ENCODE data around the gene PIK3C2G. TPM values are rescaled to one million over a fixed set of nuclear protein-coding genes. Genes with fewer than 3 reads are reported as not detected.

PIK3C2G gene
- total and polyA plus RNA-seq, 2 of the 13 experiments (the other 11 are each of a cell fraction or from before 2014, with no cell fraction given): not detected

GRCh38 chr12:18383203-18383602 lies 121.9 kb downstream of the PIK3C2G start (continued):
- TF ChIP-seq GATAD2A (CRISPR knock-in tag; IDR thresholded peaks at IDR 0.05) (peak; percentile 71), SALL2 (CRISPR knock-in tag; IDR thresholded peaks at IDR 0.05) (no peak), CHD4 (IDR thresholded peaks at IDR 0.05; ENCODE audit: borderline replicate concordance, low read length) (no peak), SALL1 (CRISPR knock-in tag; IDR thresholded peaks at IDR 0.05) (peak; percentile 36; the same call in 1 of the 2 replicates), ZMAT5 (CRISPR knock-in tag; IDR thresholded peaks at IDR 0.05; ENCODE audit: borderline replicate concordance, low read depth) (no peak), ZBTB33 (CRISPR knock-in tag; IDR thresholded peaks at IDR 0.05) (no peak), MED13 (CRISPR knock-in tag; IDR thresholded peaks at IDR 0.05) (no peak), ZIK1 (CRISPR knock-in tag; IDR thresholded peaks at IDR 0.05; ENCODE audit: borderline replicate concordance, low read depth) (no peak), HDAC1 (CRISPR knock-in tag; IDR thresholded peaks at IDR 0.05) (no peak), TEAD2 (CRISPR knock-in tag; IDR thresholded peaks at IDR 0.05) (no peak), ZNF782 (CRISPR knock-in tag; IDR thresholded peaks at IDR 0.05; ENCODE audit: borderline replicate concordance) (no peak), ZNF841 (CRISPR knock-in tag; IDR thresholded peaks at IDR 0.05; ENCODE audit: borderline replicate concordance) (no peak), CREB3 (CRISPR knock-in tag; IDR thresholded peaks at IDR 0.05) (no peak), SIX4 (CRISPR knock-in tag; IDR thresholded peaks at IDR 0.05) (peak; percentile 22; the same call in 1 of the 2 replicates), THYN1 (CRISPR knock-in tag; IDR thresholded peaks at IDR 0.05; ENCODE audit: borderline replicate concordance, low read depth) (no peak), ZNF468 (CRISPR knock-in tag; IDR thresholded peaks at IDR 0.05) (no peak), KLF9 (CRISPR knock-in tag; IDR thresholded peaks at IDR 0.05; ENCODE audit: low read depth) (no peak), ZNF281 (CRISPR knock-in tag; IDR thresholded peaks at IDR 0.05; ENCODE audit: borderline replicate concordance) (0 out of 2 replicates have a peak, but pooled peaks have one; percentile 9), ATF2 (CRISPR knock-in tag; IDR thresholded peaks at IDR 0.05) (peak; percentile 64; the same call in 1 of the 2 replicates), E2F5 (CRISPR knock-in tag; conservative IDR thresholded peaks at IDR 0.05) (no peak)
